C4-2B (cell line): ENCODE measurements around the gene SIK3.

ENCODE experiments used
- CTCF ChIP-seq: fragments of 450-650 bp; conservative IDR thresholded peaks from 2 replicates; pipeline ENCODE4 v1.5.1; 2017; ENCODE audit warnings: mild to moderate bottlenecking
- ZFX ChIP-seq: fragments of 450-650 bp; IDR thresholded peaks from 2 replicates; pipeline ENCODE4 v1.6.1; 2017

- TF ChIP-seq CTCF (no peak), ZFX (no peak)
These were observed 24.7 kb downstream of the SIK3 start for GRCh38 chr11:117073539-117073938.
